GM12872 (cell line): ENCODE data around the gene OR6T1.

Experiments
- TF ChIP-seq, protein P1 (sequence below): IDR thresholded peaks from 3 replicates; pipeline ENCODE4 v1.5.1; 2011; ENCODE audit warnings: low read depth, mild to moderate bottlenecking, low read length, moderate library complexity; ENCODE audit not compliant: insufficient read depth

Gene OR6T1

DNA sequence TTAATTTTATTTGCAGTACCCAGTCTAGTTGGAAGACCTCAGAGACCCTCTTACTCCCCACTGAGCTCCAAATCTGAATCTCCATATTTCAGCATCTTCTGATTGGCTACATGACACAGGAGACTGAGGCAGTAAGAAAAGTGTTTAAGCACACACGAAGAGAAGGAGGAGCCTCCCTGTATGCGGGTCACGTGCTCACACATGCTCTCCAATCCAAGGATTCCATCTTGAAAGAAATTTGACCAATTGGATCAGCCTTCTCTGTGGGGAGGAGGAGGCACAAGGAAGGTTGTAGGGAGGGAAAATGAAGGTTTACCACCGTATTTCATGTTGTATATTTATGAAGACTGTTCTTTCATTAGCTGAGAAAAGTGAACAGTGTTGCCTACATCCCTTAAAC, 1.2 kb downstream of the OR6T1 start:
- TF ChIP-seq, protein P1, sequence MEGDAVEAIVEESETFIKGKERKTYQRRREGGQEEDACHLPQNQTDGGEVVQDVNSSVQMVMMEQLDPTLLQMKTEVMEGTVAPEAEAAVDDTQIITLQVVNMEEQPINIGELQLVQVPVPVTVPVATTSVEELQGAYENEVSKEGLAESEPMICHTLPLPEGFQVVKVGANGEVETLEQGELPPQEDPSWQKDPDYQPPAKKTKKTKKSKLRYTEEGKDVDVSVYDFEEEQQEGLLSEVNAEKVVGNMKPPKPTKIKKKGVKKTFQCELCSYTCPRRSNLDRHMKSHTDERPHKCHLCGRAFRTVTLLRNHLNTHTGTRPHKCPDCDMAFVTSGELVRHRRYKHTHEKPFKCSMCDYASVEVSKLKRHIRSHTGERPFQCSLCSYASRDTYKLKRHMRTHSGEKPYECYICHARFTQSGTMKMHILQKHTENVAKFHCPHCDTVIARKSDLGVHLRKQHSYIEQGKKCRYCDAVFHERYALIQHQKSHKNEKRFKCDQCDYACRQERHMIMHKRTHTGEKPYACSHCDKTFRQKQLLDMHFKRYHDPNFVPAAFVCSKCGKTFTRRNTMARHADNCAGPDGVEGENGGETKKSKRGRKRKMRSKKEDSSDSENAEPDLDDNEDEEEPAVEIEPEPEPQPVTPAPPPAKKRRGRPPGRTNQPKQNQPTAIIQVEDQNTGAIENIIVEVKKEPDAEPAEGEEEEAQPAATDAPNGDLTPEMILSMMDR: no peak

DNA sequence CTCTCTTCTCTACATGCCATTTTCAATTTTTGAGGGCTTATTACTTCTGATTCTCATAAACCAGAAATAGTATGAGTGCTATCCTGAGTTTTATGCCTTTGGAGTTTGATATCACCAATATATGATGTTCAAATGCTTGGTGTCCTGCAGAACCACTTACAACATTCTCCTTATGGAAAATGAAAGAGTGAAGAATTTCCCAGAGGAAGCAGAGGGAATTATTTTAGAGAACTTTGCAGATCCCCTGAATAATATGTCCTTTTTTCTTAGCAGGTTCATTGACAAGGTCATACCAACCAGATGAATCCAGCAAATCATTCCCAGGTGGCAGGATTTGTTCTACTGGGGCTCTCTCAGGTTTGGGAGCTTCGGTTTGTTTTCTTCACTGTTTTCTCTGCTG, 4.3 kb downstream of the OR6T1 start, which contains the start of gene OR4D5:
OR4D5 (plus strand) TSS at position 301 of the 400 bp plus-strand sequence; CDS start at position 301, 0 bp downstream.
- TF ChIP-seq, protein P1: no peak

DNA sequence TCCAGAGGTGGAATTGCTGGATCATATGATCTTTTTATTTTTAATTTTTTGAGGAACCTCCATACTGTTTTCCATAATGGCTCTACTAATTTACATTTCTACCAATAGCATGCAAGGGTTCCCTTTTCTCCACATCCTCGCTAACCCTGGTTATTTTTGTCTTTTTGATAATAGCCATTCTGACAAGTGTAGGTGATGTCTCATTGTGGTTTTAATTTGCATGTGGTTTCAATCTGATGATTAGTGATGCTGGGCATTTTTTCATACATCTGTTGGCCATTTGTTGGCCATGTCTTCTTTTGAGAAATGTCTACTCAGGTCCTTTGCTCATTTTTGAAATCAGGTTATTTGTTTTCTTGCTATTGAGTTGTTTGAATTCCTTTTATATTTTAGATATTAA, 19.6 kb downstream of the OR6T1 start:
- TF ChIP-seq, protein P1: no peak

DNA sequence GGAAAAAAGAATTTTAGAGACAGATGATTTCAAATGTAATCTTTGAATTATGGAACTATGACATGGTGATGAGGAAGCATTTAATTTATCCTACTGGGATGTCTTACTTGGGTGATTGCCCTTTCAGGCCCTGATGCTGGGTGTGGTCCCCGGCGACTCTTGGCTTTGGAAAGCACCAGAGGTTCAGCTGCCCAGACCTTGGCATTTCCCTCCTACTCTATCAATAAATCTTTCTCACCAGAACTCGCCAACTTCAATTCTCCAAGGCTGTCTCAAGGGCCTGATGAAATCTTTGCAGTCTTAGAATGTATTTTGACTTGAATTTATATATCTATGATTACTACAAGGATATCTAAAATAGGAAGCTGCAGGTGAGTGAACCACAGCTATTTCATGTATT, 22.7 kb downstream of the OR6T1 start:
- TF ChIP-seq, protein P1: no peak

DNA sequence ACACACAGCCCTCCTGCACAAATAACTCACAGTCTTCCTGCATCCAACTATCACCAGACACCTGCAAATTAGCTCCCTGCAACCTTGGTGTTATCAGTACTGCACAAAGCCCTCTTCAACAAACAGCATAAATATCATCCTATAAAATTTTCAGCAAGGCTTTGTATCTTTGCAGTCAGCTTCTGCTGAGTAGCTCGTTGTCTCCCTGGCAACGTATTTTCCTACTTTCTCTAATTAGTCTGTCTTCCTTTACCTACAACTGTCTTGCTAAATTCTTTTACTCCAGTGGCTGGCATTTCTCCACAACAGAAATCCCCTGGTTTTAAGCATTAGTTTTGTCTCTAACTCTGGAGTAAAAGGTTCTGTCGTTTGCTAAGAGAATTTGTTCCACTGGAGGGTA, 37.8 kb downstream of the OR6T1 start:
- TF ChIP-seq, protein P1: no peak

DNA sequence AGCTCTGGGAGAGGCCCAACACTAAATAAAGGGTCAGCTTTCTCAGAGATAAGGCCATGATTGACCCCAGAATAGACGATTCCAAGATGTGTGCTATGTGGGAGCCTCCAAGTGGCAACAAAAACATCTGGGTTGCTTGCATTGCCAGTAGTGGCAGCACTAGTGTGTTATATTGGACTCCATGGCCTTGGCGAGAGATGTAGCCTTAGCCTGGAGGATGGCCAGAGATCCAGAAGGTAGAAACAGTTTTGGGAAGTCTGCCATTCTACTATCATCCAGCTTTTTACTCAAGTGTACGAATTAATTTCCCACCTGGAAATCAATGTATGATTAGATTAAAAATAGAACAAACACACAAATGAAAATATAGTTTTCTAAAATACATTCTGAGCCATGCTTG, 38.7 kb downstream of the OR6T1 start:
- TF ChIP-seq, protein P1: no peak

DNA sequence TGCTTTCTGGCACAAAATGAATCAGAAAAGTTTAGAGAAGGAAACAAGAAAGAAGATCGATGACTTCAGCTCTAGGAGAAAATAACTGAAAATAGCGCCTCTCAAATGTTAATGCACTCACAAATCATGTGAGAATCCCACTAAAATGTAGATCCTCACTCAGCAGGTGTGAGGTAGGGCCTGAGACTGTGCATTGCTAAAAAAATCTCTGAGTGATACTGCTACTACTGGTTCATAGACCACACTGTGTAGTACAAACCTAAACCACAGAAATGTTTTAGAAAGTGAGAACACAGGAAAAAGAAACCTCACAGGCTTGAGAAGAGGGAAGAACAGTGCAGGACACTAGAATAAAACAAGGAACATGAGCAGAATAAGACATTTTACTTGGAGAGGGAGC, 39.7 kb downstream of the OR6T1 start:
- TF ChIP-seq, protein P1: no peak

DNA sequence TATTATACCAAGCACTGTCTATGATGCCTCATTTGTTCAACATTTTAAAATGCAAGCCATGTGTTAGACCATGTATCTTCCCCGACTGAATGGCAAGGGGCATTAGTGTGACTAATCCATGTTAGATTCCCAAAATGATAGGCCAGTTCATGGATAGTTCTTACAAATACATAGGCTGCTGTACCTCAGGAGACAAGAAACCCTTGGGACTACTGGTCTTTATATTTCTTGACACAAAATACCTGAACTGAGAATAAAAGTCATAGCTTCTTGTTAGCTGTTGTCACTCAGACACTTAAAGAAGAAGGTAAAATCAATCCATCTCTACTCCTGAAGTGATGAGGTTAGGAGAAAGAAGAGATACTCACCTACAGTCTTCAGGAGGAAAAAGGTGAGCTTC, 41.8 kb downstream of the OR6T1 start, which contains the start of gene OR8D4:
OR8D4 (plus strand) TSS at position 301 of the 400 bp plus-strand sequence. CDS start 4,265 bp downstream, outside the sequence.
- TF ChIP-seq, protein P1: no peak
